ENCODE results near the gene SLF1.

Gene SLF1

DNA sequence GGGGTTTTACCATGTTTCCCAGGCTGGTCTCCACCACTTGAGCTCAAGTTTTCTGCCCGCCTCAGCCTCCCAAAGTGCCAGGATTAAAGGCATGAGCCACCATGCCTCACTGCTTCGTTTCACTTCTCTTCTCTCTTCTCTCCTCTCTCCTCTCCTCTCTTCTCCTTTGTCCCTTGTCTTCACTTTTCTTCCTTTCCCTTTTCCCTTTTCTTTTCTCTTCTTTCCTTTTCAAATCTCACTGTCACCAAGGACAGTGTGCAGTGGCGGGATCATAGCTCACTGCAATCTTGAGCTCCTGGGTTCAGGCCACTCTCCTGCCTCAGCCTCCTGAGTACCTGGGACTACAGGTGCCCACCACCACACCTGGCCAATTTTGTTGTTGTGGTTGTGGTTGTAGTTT lies 49.5 kb downstream of the SLF1 start:
- DNase-seq: no peak

DNA sequence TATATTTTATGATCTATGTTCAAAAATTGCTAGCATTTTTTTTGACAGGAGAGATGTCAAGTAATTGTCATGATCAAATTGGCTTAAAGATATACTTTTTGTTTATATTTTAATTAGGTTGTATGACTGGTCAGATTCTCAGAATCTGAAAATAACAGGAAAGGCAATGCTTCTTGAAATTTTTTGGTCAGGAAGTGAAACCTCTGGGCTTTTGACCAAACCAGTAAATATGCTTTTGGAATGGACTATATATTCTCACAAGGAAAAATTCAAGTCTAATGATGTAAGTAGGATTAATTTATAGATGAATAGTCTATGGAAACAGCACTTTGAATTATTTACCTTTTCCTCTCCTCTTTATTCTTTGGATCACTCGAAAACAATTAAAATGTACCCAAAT lies 52.3 kb downstream of the SLF1 start:
- peak; percentile 25 for DNase-seq

DNA sequence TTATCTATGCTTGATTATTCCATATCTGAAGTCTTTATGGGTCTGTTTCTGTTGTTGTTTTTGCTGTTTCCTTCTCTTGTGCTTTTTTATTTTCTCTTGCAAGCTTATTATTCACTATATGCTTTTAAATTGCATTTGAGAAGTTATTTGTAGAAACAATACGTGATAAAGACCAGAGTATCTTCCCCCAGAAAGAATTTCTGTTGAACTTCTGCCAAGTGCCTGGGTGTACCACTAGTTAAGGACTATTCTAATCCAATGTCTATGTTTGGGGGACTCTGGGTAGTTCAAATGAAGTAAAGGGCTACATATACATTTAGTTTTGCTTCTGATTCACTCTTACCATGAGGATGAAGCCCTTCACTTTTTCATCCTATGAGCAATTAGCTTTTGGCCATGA lies 54.3 kb downstream of the SLF1 start:
- peak; percentile 7 for DNase-seq

DNA sequence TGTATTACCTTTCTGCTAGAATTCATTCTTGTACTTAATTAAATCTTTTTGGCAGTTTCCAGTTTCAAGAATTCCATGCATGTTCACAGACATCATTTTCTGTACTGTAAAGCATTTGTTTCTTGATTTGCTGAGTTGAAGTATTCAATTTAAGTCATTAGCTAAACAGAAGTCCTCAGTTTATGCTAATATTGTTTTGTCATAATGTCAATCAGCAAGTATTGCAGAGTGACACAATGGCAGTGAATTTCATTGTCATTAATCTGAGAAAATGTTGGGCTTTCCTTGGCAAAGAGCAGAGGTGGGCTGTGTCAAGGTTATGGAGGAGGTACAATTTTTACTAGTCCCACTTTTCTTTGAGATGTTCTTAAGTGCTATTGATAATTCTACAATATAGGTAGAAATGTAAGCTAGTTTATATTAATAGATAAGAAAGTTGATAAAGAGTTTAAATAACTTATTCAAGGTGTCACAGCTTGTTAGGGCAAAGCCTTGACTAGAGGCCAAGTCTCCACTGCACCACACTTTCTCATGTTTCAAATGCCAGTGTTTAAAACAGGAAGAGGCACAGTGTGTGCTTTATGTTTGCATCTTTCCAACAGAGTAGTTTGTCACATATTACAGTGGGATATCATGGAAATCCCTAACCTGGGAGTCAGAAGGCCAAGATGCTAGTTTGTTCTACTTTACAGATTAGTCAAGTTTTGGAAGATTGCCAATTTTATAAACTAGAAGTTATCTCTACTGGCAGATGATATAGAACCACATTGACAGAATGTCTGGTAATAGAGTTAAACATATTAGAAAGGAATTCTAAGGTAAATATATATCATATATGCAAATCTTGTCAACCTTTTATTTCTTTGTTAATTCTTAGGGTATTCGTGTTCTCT lies 56.3 kb downstream of the SLF1 start:
- DNase-seq: peak; percentile 4

DNA sequence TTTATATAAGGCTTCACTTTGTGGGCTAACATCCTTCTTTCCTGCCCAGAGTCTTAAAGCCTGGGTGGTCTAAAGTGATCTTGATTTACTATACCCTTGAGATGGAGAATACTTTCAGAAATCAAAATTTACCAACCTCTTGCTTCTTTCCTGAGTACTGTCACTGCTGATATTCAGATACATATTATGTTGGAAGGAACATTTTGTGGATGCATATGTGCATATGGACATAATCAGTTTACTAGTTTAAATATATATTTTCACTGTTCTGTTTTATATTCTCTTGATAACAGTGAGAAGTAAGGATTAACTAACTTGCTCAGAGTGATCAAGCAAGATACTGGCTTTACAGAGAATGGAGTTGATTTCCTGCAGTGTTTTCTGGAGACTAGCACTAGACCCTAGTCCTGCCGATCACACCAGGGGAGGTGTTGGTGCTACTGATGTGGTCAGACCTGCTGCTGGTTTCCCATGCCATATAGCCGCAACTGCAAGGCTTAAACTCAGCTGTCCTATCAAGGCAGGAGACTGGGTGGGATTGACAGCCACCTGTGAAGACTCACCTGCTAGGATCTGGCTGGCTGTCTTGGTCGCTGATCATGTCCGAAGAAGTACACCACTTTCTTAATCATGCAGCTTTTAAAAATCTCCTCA lies 57.6 kb downstream of the SLF1 start:
- DNase-seq: no peak

DNA sequence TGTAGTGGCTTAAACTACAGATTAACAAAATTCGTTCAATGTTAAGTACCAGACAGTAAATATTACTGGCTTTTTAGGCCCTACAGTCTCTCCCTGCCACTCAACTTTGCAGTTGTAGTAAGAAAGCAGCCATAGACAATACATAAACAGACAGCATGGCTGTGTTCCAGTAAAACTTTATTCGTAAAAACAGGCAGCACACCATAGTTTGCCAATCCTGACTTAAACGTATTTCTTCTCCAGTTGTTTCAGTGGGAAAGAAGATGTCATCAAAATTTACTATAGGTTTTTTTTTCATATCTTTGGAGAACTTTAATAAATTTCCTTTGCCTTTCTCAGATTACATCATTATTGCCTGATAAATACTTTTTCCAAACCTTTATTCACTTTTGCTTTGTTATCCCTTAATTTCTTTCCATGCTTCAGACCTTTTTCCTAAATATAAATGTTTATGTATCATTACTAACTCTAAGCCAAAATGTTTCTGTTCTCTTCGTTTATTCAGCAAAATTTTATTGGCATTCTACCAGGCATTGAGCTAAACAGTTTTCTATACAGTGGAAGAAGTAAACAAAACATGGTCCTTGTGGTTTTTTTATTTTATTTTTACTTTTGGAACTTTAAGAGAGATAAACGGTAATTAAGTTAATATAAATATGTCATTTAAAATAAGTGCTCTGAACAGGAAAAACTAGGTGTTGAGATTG lies 64.5 kb downstream of the SLF1 start:
- DNase-seq: no peak

DNA sequence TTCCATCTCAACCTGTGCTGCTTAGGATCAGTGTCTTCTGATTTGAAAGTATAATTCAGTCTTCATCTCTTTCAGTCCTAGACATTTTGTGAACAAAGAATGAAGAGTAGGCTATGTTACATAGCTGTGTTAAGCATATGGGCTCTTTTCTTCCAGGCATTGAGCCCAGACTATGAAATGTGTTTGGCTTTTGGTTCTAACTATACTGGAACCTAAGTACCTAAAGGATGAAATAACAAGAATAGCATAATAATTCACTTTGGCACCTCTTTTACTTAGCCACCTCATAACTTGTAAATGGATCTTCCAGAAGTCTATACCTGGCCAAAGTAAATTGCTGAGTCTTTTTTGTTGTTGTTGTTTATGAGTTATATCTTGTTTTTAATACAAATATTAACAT lies 71.4 kb downstream of the SLF1 start:
- DNase-seq: no peak

DNA sequence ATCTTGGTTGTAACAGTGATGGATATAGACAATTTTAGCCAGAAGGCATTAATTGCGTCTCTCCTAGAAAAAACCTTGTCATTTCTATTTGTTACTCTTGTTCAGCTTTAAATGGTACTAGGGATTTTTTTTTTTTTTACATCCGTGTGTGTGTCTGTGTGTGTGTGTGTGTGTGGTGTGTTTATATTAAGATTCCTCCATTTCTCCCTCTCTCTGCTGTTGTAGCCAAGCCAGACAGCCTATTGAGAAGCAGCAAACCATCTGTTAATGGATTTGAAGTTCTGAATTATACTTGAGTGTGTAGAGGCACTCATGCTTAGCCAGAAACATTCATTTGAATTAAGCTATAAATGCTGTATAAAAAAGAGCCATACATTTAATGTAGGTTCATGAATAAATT lies 72.3 kb downstream of the SLF1 start:
- DNase-seq: no peak

DNA sequence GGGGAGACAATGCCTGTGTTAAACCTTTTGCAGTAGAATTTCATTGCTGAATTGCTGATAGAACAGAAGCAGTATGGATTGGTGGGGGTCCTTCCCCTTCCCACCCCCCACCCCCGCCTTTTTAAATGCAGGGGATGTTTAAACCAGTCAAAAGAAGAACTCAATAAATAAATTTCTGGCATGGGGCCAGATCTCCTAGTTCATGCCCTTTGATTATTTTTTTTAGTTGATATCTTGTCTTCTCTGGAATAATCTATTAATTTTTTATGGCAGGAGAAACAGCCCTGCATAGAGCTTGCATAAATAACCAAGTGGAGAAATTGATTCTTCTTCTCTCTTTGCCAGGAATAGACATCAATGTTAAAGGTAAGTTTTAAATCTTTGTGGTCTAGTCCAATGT lies 72.8 kb downstream of the SLF1 start:
- no peak for DNase-seq

DNA sequence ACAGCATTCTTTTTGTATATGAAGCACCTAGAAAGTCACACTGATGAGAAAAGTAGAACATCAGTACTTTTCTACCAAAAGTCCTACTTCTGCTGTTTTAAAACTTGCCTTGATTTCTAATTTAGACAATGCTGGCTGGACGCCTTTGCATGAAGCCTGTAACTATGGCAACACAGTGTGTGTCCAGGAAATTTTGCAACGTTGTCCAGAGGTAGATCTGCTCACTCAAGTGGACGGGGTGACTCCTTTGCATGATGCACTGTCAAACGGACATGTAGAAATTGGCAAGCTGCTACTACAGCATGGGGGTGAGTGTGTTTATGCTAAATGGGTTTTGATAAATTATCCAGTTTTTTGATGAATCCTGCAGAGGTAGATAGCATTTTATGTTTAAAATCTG lies 73.5 kb downstream of the SLF1 start:
- DNase-seq: peak; percentile 26

DNA sequence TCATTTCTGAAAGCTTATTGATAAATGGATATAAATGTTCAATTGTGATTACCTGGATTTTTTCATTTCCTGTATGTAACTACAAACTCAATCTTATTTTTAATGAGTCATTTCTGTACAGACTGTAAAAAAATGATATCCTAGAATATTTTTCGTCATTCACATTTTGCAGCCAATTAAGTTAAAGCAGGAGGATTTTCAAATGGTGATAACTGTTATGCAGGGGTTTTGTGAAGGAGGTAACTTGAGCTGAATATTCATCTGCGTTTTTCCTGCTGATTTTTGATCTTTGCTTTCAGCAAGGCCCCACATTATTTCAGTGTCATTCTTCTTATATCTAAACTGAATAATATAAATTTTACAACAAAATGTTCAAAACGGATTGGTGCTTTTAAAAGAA lies 74.1 kb downstream of the SLF1 start:
- DNase-seq: no peak

DNA sequence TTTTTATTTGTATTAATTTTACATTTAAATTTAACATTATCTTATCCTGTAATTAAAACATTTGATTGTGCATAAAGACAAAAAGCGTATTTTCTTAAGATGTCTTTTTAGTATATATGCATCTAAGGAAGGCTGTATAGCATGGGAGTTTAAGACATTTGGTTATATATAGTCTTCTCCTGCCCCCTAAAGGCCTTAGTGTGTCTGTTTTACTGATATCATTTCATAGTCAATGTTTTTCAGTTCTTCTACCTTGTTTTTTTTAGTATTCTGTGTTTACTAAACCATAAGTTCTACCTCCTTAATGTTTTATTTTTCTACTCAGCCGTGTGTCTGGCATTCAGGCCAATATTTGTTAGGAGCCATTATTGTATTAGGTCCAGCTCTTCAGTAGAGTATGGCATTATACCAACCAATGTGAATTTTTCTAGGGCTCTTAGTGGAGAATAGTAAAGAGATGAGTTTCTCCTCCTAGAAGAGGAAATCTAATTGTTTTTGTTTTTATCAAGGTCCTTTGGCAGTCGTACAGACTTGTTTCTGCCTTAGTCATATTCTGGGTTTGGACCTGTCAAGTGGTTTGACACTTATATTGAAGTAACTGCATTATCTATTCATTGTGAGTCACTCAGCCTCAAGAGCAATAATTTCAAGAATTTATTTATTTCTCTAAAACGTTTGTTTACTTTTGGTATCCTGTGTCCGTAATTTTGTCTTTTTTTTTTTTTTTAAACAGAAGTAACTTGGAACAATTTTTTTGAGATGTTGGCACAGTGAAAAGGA lies 74.8 kb downstream of the SLF1 start:
- DNase-seq: peak; percentile 86

DNA sequence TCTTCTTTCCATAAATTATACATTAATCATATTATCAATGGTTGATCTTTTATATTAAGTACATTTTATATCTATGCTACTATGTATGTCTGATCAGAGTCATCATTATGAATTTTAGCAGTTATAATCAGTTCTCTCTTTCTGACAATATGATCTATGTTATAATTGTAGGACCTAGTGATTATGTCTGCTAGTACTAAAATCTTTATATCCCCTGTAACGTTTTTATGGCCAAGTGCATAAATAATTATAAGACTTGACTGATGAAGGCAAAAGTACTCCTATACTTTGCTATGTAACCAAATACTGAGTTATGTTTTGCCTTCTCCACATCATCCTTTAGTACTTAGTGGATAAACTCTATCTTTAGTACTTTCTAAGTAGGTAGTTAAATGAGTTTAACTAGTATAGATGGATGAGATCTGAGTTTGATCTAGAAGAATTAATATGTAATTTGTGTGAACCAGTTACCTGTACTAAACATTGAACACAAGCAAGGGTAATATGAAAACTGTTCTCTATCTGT lies 75.4 kb downstream of the SLF1 start:
- DNase-seq: no peak

DNA sequence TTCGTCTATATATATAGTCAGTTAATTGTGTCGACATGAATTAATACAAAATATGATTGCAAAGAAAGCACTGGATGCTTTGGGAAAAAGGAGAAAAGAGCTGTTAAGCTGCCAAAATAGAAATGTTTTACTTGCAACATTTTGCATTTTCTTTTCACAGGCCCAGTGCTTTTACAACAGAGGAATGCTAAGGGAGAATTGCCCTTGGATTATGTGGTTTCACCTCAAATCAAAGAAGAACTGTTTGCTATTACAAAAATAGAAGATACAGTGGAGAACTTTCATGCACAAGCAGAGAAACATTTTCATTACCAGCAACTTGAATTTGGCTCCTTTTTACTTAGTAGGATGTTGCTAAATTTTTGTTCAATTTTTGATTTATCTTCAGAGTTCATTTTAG lies 76.2 kb downstream of the SLF1 start:
- peak; percentile 19 for DNase-seq

DNA sequence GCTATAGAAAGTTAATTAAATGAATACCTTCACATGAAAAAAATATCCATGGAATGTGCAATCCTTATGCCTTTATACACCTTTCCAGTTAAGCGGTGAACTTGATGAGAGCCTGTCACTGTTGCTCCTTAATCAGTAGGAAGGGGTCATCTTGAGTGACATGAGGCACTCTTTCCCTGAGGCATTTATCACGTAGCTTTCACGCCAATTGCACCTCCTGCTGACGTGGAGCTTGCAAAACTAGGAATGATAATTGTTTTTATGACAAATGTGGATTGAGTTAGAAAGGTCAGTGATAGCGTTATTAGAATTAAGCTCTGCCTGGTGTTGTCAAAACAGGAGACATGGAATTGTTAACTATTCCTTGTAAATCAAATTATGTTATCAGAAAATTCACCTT lies 79.7 kb downstream of the SLF1 start:
- no peak for DNase-seq

DNA sequence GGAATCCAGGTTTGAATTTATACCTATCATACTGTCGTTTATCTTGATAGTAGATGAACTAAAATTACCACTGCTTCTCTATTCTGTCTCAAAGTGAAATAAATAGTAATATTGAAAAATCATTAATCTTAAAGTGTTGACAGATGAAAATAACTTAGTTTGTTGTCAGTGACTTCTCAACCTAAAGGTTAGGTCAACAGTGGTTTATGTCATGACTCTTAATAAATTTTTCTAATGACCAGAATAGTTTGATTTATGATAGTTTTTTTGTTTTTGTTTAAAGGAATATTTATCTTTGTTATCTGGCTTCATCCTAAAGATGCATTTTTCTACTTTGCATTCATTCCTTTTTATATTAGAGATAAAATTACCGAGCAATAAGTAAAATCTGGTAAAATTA lies 81.1 kb downstream of the SLF1 start:
- no peak for DNase-seq

DNA sequence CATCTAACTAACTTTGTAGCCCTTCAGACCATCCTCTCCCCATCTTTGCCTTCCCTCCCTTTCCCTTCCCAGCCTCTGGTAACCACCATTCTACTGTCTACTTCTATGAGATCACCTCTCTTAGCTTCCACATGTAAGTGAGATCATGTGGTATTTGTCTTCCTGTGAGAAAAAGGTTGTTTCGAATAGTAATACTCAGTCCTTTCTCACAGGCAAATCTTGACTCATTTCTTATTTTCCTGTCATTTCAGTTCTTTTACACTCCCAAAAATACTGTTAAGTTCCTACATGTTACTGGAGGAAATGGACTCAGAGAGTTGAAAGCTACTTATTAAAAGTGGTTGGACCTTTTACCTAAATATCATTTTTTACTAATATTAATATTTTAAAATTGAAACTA lies 82.1 kb downstream of the SLF1 start:
- no peak for DNase-seq

DNA sequence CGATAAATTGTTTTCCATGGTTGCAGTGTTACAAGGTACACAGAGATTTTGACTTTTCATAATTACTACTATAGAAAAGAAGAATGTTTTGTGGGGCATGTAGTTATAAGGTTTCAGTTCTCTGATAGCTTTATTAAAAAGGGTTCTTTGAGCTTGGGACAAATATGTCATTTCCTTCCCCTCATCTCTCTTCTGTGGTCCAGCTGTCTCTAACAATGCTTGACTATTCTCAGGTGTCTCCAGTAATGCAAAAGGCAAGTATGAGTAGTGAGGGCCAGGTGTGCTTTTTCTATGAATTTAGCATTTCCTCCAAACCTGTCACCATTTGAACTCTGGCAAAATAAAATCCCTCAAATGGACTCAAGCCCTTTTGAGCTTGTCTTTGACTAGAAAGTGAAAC lies 84.3 kb downstream of the SLF1 start:
- DNase-seq: no peak

DNA sequence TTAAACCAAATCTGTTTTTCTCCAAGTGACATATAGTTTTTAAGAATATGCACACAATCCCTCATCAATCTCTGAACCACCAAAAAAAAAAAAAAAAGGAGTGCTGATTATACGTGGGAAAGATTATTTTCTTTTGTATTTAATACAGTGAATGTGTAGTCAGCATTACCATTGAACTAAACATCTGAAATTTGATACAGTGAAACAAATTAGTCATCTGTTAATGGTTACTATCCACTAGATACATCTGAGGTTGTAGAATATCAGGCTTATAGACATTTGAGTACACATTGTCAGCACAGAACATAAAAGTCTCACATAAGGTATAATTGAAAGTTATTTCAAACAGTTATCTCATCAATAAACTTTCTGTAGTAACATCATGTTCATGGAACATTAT lies 87.0 kb downstream of the SLF1 start:
- DNase-seq: peak; percentile 24

DNA sequence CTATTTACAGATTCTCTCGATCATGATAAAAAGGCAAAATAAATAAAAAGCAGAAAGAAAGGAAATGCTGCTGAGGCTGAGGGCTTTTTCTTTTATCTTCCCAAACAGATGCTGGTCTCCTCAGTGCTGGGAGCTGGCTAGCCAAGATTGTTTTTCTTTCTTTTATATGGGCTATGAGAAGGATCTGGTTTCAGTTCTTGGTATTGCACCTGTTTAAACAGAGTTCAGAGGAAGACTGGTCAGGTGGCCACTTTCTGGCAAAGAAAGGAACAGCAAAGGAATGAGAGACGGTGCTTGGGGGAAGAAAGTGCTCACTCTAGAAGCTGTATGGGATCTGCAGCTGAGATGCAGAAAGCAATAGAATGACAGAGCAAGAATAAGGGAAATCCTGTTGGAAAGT lies 88.9 kb downstream of the SLF1 start:
- DNase-seq: no peak

DNA sequence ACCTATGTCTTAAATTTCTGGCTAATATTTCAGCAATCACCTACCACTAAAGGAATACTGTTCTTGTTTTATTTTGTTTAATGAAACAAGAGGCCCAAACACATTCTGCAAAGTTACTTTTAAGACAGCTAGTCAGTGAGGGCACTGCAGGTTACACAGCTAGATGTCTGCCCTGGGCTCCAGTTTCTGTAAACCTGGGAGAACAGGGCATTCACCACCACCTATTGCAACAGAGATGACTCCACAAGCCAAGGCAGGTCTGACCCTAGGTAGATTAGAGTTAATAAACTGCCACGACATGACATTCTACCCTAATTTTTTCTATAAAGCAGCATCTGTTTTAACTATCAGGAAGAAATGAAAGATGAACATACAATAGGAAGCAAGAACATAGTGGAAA lies 90.8 kb downstream of the SLF1 start:
- no peak for DNase-seq

DNA sequence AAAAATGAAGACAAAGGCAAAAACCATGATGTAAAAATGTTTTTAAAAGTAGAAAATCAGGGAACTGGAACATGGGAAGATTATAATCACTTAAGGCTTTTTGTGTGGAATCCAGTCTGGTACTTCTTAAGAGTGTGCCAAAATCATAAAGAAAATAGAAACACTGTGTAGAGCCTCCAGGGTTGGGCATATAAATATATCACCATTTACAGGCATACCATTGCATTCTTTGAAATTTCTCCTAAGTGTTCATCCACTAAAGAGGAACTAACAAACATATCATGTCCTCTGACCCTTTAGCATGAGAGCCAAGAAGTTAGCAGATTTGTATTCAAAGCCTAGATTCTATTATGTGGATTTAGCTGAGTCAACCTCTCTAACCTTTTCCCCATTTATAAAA lies 93.3 kb downstream of the SLF1 start:
- DNase-seq: no peak

DNA sequence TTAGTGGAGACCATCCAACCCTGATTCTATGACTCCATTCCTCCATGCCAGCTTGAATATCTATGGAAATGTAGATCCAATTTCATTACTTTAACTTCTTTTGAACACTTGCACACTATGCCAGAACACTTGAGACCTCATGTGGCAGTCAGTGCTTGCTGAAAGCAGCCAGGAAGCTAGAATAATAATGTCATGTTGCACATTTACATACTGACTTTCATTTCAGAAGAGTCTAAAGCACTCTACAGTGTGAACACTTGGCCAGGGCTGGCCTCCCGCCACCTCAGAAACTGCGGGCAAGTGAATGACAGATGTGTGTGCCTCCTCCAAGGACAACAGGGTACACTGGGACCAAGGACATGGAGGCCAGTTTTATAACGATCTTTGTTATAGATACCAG lies 97.3 kb downstream of the SLF1 start:
- no peak for DNase-seq
